ENCODE results near the gene LARP1.

LARP1 gene

DNA sequence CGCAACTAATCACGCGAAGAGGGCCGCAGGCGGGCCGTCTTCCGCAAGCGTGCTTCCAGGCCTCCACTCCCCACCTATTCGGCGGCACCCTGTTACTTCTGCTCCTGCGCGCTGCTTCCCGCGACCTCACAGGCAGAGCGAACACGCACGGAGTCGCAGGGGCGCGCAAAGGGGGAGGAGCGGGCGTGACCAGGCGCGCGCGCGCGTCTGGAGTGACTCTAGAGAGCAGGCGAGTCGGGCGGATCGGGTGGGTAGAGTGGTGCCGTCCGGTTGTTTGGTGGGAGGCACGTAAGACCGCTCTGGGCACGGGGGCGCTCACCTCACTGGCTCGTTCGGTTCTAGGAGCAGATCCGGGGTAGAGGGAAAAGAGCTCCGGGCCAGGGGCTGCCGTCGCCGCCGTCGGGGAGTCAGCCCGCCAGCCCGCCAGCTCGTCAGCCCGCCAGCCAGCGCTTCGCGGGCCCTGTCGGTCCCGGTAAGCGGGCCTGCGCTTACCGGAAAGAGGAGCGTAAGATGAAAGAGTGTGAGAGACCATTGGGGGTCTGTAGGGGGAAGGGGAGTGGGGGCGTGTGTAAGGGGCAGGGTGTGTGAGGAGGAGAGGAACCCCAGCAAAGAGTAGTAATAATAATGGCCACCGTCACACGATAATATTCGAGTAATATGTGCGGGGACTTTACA is 103.3 kb downstream of the LARP1 start, which contains the start of gene CNOT8:
CNOT8 (plus strand) TSS at position 331 of the 675 bp plus-strand sequence. CDS start 4,652 bp downstream, outside the sequence.
- peak; percentile 94 to 96 for DNase-seq (ENCODE audit: low read depth in 2 of 2)

DNA sequence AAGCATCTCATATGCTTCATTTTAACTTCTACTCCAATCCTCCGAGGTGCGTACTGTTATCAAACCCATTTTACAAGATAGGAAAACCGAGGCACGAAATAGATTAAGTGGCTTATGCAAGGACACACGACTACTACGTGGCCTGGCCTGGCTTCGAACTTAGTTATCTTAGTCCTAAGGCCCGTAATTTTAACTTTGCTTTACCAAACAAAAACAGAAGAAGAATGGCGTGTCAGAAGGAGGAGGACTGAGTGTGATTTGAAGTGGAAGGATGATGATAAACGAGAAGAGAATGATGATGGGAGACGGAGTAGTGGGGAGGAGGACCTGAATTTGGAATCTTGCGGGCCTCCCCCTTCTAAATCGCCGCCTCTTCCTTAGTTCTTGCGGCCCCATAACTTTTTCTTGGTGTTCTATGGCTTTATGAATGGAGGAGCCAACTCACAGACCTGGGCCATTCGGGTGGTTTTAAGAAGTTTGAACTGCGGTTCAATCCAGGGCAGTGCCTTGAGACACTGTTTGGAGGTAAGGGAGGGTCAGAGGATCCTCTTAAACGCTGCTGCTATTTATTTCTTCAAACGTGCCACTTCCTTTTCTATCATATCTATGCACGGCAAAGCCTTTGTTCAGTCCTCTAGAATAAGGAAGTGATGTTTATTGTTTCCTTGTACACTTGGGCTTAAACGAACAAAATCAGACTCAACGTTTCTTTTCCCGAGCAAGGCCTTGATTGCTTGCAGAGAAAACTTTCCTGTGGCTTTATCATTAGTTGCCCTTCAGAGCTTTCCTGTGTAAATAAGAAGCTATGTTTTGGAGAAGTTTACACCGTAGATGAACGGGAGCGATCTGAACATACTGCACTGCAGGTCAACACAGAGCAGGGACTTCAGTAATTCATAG is 104.0 kb downstream of the LARP1 start:
- DNase-seq (ENCODE audit: low read depth in 2 of 2), result no peak

DNA sequence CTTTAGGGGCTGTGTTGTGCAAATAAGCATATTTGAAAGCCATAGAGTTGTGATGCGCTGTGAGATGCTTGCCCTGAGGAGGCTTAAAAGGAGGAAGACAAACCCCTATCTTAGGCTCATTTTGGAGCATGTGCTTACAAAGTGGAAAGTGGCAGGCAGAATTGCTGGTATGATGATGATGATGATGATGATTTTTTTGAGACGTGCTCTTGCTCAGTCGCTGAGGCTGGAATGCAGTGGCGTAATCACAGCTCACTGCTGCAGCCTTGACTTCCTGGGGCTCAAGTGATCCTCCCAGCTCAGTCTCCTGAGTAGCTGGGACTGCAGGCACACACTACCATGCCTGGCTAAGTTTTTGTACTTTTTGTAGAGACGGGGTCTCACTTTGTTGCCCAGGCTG is 104.9 kb downstream of the LARP1 start:
- DNase-seq (ENCODE audit: low read depth in 2 of 2), result no peak

DNA sequence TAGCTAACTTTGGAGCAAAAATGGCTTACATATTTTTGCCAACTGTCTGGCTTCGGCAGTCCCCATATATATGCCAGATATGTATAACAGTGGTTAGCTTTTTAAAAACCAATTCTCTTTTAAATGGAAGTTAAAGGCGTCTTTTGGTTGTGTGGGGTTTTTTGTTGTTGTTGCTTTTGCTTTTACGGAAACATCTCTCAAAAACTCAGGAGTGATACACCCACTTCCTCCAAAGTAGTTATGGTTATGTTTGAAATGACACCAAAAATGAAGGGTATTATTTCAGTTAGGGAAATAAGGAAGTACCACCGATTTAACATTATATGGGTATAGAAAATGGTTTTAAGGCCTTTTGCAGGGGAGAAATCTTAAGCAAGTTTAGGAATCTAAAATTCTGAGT is 105.6 kb downstream of the LARP1 start:
- no peak for DNase-seq (ENCODE audit: low read depth in 2 of 2)

DNA sequence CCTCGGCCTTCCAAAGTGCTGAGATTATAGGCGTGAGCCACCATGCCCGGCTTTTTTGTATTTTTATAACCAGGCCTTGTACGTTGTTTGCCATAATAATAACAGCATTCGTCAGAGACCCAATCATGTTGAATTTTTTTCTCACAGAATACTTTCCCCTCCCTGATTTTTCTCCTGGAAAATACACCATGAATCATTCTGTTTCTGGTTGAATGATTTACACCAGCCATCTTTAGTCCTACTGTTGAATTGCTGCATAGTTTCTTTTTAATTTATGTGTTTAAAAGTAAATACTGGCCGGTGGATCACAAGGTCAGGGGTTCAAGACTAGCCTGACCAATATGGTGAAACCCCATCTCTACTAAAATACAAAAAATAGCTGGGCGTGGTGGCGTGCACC is 106.8 kb downstream of the LARP1 start:
- no peak for DNase-seq (ENCODE audit: low read depth in 2 of 2)

DNA sequence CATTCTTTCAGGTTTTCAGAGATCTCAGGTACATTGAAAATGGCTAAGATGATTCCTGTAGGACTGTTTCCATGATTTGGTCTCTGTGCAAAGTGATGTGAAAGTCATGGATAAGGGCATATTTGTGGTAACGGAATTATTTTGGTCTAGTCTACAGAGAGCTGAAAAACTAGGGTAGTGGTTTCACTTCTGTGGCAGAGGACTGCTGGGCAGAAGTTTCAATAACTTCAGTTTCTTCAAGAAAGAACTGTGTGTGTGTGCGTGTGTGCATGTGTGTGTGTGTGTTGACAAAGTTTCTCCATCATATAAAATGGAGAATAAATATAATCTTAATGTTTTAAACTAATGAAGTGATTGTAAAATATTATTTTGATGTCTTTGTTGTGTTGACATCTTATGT is 107.6 kb downstream of the LARP1 start:
- no peak for DNase-seq (ENCODE audit: low read depth in 2 of 2)

DNA sequence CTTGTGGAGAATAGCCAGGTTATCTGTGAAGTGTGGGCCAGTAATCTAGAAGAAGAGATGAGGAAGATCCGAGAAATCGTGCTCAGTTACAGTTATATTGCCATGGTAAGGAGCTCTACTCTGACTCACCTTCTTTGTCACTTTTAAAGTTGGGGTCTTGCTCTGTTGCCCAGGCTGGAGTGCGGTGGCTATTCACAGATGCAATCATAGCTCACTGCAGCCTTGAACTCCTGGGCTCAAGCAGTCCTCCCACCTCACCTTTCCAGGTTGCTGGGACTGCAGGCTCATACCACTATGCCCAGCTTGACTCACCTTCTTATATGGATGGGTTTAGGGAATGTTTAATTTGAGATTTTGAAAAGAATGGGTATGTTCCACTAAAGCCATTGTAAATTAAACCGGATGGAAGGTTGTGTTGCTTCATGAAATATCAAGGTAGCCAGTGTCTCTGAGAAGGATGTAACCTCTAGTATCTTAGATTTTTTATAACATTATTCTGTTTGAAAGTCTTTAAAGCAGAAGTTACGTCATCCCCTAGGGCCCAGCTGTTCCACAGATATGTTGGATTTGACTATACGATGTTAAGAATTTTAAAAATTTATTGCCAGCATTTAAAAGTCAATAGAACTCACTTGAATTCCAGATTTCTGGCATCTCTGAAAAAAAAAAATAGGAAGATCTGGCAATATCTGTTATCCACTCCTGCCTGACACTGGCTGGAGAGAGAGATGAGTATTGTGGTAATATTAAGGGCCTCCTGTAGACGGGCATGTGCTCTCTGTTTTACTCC is 108.3 kb downstream of the LARP1 start:
- no peak for DNase-seq (ENCODE audit: low read depth in 2 of 2)

DNA sequence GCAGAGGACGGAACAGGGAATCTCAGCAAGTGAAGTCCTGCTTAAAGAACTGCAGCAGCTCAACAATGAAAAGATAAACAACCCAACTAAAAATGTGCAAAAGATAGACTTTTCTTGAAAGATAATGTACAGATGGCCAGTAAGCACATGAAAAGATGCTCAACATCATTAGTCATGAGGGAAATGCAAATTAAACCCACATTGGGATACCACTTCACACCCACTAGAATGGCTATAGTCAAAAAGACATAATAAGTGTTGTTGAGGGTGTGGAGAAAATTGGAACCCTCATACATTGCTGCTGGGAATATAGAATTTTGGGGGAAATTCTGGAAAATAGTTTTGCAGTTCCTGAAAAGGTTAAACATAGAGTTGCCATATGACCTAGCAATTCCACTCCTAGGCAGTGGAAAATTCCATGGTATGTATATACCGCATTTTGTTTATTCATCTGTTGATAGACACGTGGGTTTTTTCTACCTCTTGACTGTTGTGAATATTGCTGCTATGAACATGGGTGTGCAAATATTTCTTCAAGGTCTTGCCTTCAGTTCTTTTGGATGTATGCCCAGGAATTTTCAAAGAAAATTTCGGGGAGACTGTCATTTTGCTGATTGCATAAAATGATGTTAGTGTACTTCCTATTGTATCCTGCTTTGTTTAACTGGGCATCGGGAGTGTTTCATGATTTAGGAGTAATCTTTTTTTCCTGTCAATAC is 110.4 kb downstream of the LARP1 start:
- no peak for DNase-seq (ENCODE audit: low read depth in 2 of 2)

DNA sequence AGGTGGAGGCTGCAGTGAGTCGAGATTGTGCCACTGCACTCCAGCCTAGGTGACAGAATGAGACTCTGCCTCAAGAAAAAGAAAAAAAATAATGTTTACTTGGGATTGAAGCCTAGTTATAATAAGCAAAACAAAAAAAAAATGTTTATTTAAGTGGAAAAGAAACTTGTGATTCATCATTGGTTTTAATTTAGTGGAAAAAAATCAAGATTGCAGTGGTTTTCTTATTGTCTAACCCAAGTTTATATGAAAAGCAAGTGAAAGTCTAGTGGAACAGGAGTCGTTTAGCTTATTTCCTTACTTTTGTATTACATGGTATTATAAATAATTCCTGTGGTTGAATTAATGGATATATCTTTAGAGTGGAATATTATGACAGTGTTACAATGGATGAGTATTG is 111.7 kb downstream of the LARP1 start:
- no peak for DNase-seq (ENCODE audit: low read depth in 2 of 2)

Measured in stimulated activated CD8-positive, alpha-beta memory T cell treated with anti-CD3 and anti-CD28 coated beads, Interleukin-15, amount 100 ng/mL, for 4 hours (primary cell).